Ovary (tissue), 9 donors: ENCODE measurements around the gene KCNIP4. TPM values are rescaled to one million over a fixed set of nuclear protein-coding genes. Genes with fewer than 3 reads are reported as not detected.
"Not testable (repeated sequence)": the region's sequence is repeated elsewhere in the genome, so short reads cannot be mapped to it uniquely, and the experiment has no call there.

Source experiments
- DNase-seq, 5 donors: peaks; one replicate each; pipeline ENCODE4 v3.0.0-alpha.2; 2019 to 2020
- H3K27ac ChIP-seq, 2 donors: fragments of 200-600 bp; one replicate each; pipeline versions ENCODE4 v1.5.1 to v1.8.0; 2019 to 2022
- H3K27me3 ChIP-seq: fragments of 200-600 bp; one replicate; pipeline ENCODE4 v1.8.0; 2022
- H3K36me3 ChIP-seq: fragments of 200-600 bp; sonication (generic); one replicate; pipeline ENCODE4 v1.5.1; 2019
- H3K4me1 ChIP-seq: one replicate; pipeline ENCODE4 v1.8.1; 2013; ENCODE audit warnings: mild to moderate bottlenecking, moderate library complexity; ENCODE audit not compliant: insufficient read depth
- H3K4me3 ChIP-seq: fragments of 200-600 bp; sonication (generic); one replicate; pipeline ENCODE4 v1.5.1; 2017
- H3K9me3 ChIP-seq, 2 donors: fragments of 200-600 bp in 1 of 2; sonication (generic) in 1 of 2; one replicate each; pipeline versions ENCODE4 v1.5.1 to v1.8.1; 2013 to 2019; ENCODE audit warnings: mild to moderate bottlenecking in 1 of 2, moderate library complexity in 1 of 2
- EP300 ChIP-seq: sonication (generic); formaldehyde crosslinking; IDR thresholded peaks from one replicate; pipeline ENCODE4 v1.6.1; 2017; ENCODE audit warnings: antibody characterized with exemption
- POLR2A ChIP-seq: fragments of 450-650 bp; IDR thresholded peaks from one replicate; pipeline ENCODE4 v1.6.1; 2017; ENCODE audit warnings: antibody characterized with exemption, mild to moderate bottlenecking, moderate library complexity
- WGBS, 3 donors: extraction: QIAGEN DNeasy Blood & Tissue Kit in 1 of 3; methylation state at CpG; one replicate each; pipeline versions ENCODE4 v1.1.5 to v1.1.7; 2013 to 2017; 5-methylcytosine and 5-hydroxymethylcytosine counted together
- intact Hi-C, 4 donors: fragments of 100-400 bp; cut with DNase I; formaldehyde crosslinking; loops; one replicate each; pipeline versions ENCODE4 v1.11.0 to v1.15.1; 2022 to 2023
- polyA plus RNA-seq, 2 donors: library from polyadenylated mRNA; stranded (reverse); fragments of 200-250 nt in 1 of 2; fragments of 350-450 nt in 1 of 2; fragmentation: Illumina TruSeq in 1 of 2; extraction: RNeasy Lipid Tissue Mini Kit (QIAGEN cat#74804) in 1 of 2; gene quantifications; one replicate each; pipeline ENCODE4 v1.2.3, GENCODE V29; 2013 to 2014
- total RNA-seq, 7 donors: library from RNA; depleted of rRNA in 2 of 7; stranded (reverse); fragments of >200 nt in 2 of 7; fragmentation: NEBNext Ultra II Directional in 3 of 7; extraction: Animal tissue kit (Norgen Biotek cat#: 25700) in 3 of 7; gene quantifications; one replicate each; pipeline versions ENCODE4 v1.1.0 to v1.2.4, GENCODE V29; 2016 to 2023
- TF ChIP-seq, protein P1 (sequence below), 3 donors: fragments of 450-650 bp in 2 of 3; fragments of 200-600 bp in 1 of 3; IDR thresholded peaks; one replicate each; pipeline versions ENCODE4 v1.5.1 to v1.8.0; 2016 to 2022; ENCODE audit warnings: antibody characterized with exemption in 3 of 3, mild to moderate bottlenecking in 1 of 3
- donor health status: DM: no; HTN: no; CAD: no; lungs with moderate emphysema.
- donor health status: DM: no; HTN: no; CAD: no.
- donor health status: Bipolar disorder and iron deficiency.
- donor health status: DM: yes; HTN: yes; CAD: no.
- donor health status: DM: no; HTN: no; CAD: no.
- donor health status: DM: yes; HTN: yes; CAD: no.

The KCNIP4 gene
- total and polyA plus RNA-seq, 9 donors: 0.11 to 3.9 (median 0.93) TPM; not detected in 1

DNA sequence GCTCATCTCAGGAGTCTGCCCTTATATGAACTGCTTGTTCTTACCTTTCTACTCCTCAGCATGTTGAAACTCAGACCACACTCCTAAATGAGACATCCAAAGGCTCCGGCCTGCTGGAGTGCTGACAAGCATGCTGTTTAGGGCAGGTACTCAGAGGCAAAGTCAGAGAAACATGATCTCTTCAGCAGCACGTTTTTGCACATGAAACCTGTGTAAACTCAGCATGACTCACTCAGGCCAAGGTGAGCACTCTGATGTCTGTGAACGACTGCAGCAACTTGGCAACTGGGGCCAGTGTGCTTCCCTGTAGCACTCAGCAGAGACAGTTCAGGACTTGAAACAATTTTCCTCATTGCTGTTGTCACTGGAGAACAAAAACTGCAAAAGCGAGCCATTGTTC, 1138.8 kb downstream of the KCNIP4 start:
- Histone ChIP-seq H3K36me3 (no peaks in the 10 kb centered on the region), H3K27me3 (no peaks in the 10 kb centered on the region), H3K27ac (no peak overlapping the region), H3K4me3 (no peak overlapping the region), H3K9me3 (no peaks in the 10 kb centered on the region), H3K4me1 (no peaks in the 10 kb centered on the region)
- DNase-seq: no peak
- intact Hi-C loops: no loop called here
- TF ChIP-seq, protein P1, sequence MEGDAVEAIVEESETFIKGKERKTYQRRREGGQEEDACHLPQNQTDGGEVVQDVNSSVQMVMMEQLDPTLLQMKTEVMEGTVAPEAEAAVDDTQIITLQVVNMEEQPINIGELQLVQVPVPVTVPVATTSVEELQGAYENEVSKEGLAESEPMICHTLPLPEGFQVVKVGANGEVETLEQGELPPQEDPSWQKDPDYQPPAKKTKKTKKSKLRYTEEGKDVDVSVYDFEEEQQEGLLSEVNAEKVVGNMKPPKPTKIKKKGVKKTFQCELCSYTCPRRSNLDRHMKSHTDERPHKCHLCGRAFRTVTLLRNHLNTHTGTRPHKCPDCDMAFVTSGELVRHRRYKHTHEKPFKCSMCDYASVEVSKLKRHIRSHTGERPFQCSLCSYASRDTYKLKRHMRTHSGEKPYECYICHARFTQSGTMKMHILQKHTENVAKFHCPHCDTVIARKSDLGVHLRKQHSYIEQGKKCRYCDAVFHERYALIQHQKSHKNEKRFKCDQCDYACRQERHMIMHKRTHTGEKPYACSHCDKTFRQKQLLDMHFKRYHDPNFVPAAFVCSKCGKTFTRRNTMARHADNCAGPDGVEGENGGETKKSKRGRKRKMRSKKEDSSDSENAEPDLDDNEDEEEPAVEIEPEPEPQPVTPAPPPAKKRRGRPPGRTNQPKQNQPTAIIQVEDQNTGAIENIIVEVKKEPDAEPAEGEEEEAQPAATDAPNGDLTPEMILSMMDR (IDR thresholded peaks at IDR 0.05): no peak
- no peak for TF ChIP-seq POLR2A
- no peak for TF ChIP-seq EP300
- WGBS, 3 donors: 49 to 59% (median 49%) methylated on average over 4 of the region's 4 CpGs

DNA sequence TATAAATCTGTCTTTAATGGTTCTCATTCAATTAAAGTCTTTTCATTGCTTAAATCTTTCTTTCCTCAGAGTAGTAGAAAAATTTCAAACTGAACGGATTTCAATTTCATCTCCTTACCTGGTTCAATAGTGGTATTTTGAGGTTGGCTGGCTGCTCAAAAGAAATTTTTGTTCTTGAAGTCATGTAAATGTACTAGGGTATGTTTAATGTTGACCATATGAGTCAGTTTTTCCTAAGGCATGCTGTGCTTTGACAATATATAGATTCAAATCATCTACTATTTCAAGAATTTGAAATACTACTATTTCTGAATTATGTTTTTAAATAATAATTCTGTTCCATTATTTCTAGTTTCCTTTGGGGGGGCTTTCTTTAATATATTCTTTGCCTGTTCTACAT, 1142.9 kb downstream of the KCNIP4 start:
- 93 to 99% (median 98%) methylated on average over 1 of the region's 1 CpG for WGBS, 3 donors
- intact Hi-C loops: no loop called here

DNA sequence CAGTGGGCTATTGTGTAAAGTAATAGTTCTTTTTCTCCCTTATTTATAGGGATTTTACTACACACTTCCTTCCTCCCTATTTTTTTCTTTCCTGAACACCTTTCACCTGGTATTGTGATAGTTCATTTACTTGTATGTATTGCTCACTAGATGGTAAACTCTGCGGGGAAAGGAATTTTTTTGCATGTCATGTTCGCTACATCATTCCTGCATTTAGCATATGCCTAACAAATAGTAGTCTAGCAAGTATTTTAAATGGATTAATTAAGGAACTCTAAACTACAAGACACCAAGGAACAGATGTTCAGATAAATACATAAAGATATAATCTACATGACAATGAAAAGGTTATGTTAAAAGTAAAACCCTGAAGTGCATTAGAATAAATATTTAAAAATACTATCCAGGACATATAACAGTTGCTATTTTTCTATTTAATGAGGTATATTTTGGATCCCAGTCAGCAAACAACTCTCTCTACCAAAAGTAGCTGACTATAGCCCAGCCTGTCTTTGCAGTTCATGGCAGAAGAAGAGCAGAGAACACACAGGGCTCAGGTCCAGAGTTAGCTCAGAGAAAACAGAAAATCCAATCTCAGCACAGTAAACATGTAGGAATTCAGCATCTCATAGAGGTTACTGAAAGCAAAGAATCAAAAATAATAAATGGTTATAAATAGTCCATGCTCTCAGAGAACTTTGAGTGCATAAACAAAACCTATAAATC, 1160.5 kb downstream of the KCNIP4 start:
- intact Hi-C loops: no loop called here
- 80 to 94% (median 80%) methylated on average over 2 of the region's 2 CpGs for WGBS, 3 donors

More for the DNA sequence above, 1142.9 kb downstream of the KCNIP4 start:
- H3K27ac ChIP-seq: no peak overlapping the region
- no peaks in the 10 kb centered on the region for H3K4me1 ChIP-seq
- H3K4me3 ChIP-seq: no peak overlapping the region
- no peak for DNase-seq
- no peaks in the 10 kb centered on the region for H3K36me3 ChIP-seq
- TF ChIP-seq, protein P1 (IDR thresholded peaks at IDR 0.05): no peak
- TF ChIP-seq POLR2A (no peak), EP300 (no peak)
- no peaks in the 10 kb centered on the region for H3K27me3 ChIP-seq
- no peaks in the 10 kb centered on the region for H3K9me3 ChIP-seq

DNA sequence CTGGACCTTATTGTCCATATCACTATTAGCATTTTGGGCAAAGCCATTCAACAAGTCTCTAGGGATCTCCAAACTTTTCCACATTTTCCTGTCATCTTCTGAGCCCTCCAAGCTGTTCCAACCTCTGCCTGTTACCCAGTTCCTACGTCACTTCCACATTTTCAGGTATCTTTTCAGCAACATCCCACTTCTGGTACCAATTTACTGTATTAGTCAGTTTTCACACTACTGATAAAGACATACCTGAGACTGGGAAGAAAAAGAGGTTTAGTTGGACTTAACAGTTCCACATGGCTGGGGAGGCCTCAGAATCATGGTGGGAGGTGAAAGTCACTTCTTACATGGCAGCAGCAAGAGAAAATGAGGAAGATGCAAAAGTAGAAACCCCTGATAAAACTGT, 1165.4 kb downstream of the KCNIP4 start:
- H3K27me3 ChIP-seq: not testable (repeated sequence)

More for the DNA sequence above, 1160.5 kb downstream of the KCNIP4 start:
- no peak for DNase-seq
- Histone ChIP-seq H3K9me3 (no peaks in the 10 kb centered on the region), H3K27ac (no peak overlapping the region), H3K27me3 (no peaks in the 10 kb centered on the region), H3K4me3 (no peak overlapping the region), H3K4me1 (peaks cover 1% of the 10 kb centered on the region), H3K36me3 (no peaks in the 10 kb centered on the region)
- TF ChIP-seq EP300 (no peak), POLR2A (no peak)
- TF ChIP-seq, protein P1 (IDR thresholded peaks at IDR 0.05): no peak

DNA sequence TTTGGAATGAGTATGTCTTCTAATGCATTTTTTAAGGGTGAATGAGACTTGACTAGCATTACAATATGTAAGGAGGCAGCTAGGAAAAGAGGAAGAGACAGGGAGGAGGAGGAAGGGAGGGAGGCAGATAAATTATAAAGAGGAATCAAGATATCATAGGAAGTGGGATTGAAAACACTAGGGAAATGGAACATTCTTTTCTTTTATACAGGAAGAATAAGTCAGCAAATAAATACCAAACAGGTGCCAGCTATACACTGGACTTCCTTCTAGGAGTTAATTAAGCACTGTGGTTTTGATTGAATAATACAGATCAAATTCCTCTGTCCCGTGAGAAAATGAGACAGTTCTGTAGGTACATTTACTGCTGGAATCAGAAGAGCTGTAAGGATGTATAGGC, 1169.7 kb downstream of the KCNIP4 start:
- no peak overlapping the region for H3K27ac ChIP-seq
- intact Hi-C loops: no loop called here
- H3K36me3 ChIP-seq: no peaks in the 10 kb centered on the region
- no peaks in the 10 kb centered on the region for H3K9me3 ChIP-seq
- DNase-seq: no peak
- no peak overlapping the region for H3K4me3 ChIP-seq
- no peaks in the 10 kb centered on the region for H3K4me1 ChIP-seq
- TF ChIP-seq EP300 (no peak), POLR2A (no peak)
- TF ChIP-seq, protein P1 (IDR thresholded peaks at IDR 0.05): no peak
- WGBS, 3 donors: 25 to 37% (median 30%) methylated on average over 1 of the region's 1 CpG
- no peaks in the 10 kb centered on the region for H3K27me3 ChIP-seq

More for the DNA sequence above, 1165.4 kb downstream of the KCNIP4 start:
- H3K4me1 ChIP-seq, H3K27ac ChIP-seq, DNase-seq, H3K36me3 ChIP-seq, H3K4me3 ChIP-seq, intact Hi-C loops, H3K9me3 ChIP-seq: not testable (repeated sequence)
- 93 to 100% (median 97%) methylated on average over 1 of the region's 1 CpG for WGBS, 3 donors
